IPS-NIHi7 (cell line): ENCODE measurements around the gene NANOGP8.
A peak's percentile ranks its signal among the peaks of the same experiment; 100 is the strongest.
"Not testable (repeated sequence)": the region's sequence is repeated elsewhere in the genome, so short reads cannot be mapped to it uniquely, and the experiment has no call there.

Source experiments
- DNase-seq: peaks from one replicate; pipeline ENCODE4 v3.0.0; 2012; ENCODE audit warnings: mixed read lengths; ENCODE audit errors: extremely low spot score

Gene NANOGP8

GRCh38 chr15:35092846-35093245 lies 7.8 kb upstream of the NANOGP8 start:
- DNase-seq, result no peak

GRCh38 chr15:35092311-35092710 lies 7.2 kb upstream of the NANOGP8 start:
- no peak for DNase-seq

- DNase-seq, result no peak
These were observed 5.2 kb upstream of the NANOGP8 start for GRCh38 chr15:35090104-35090807.

GRCh38 chr15:35089551-35089950 lies 4.5 kb upstream of the NANOGP8 start:
- no peak for DNase-seq

- DNase-seq, result no peak
These were observed 3.2 kb upstream of the NANOGP8 start for GRCh38 chr15:35088329-35088728.

GRCh38 chr15:35087759-35088158 lies 2.7 kb upstream of the NANOGP8 start:
- DNase-seq, result no peak

GRCh38 chr15:35082371-35083348 lies 2.4 kb downstream of the NANOGP8 start:
- DNase-seq, result not testable (repeated sequence)

- not testable (repeated sequence) for DNase-seq
These were observed 3.3 kb downstream of the NANOGP8 start for GRCh38 chr15:35081626-35082365.

- DNase-seq, result no peak
These were observed 4.9 kb downstream of the NANOGP8 start for GRCh38 chr15:35080226-35080625.

GRCh38 chr15:35078221-35078915 lies 6.7 kb downstream of the NANOGP8 start:
- DNase-seq, result peak; percentile 85

- no peak for DNase-seq
These were observed 14.0 kb downstream of the NANOGP8 start for GRCh38 chr15:35071106-35071505.

- DNase-seq, result no peak
These were observed 16.1 kb downstream of the NANOGP8 start for GRCh38 chr15:35068846-35069475.

- no peak for DNase-seq
These were observed 17.4 kb downstream of the NANOGP8 start for GRCh38 chr15:35067496-35068347.

- no peak for DNase-seq
These were observed 19.0 kb downstream of the NANOGP8 start for GRCh38 chr15:35066094-35066493.

- DNase-seq, result no peak
These were observed 20.4 kb downstream of the NANOGP8 start for GRCh38 chr15:35064576-35065190.

GRCh38 chr15:35062738-35063099 lies 22.4 kb downstream of the NANOGP8 start:
- DNase-seq, result no peak

GRCh38 chr15:35061825-35062737 lies 23.0 kb downstream of the NANOGP8 start:
- DNase-seq, result no peak

- DNase-seq, result no peak
These were observed 23.8 kb downstream of the NANOGP8 start for GRCh38 chr15:35061161-35061824.
